Endothelial cell of hepatic sinusoid (primary cell): Measurements from ENCODE around the gene RFX3.

Experiments
- in situ Hi-C: cut with HindIII; loops from 2 replicates; pipeline ENCODE4 v1.10.0; 2017; ENCODE audit warnings: low sequenced_read_pairs

RFX3 gene

GRCh38 chr9:3288686-3289085, 237.1 kb downstream of the RFX3 start:
- in situ Hi-C loops = no loop called here

DNA sequence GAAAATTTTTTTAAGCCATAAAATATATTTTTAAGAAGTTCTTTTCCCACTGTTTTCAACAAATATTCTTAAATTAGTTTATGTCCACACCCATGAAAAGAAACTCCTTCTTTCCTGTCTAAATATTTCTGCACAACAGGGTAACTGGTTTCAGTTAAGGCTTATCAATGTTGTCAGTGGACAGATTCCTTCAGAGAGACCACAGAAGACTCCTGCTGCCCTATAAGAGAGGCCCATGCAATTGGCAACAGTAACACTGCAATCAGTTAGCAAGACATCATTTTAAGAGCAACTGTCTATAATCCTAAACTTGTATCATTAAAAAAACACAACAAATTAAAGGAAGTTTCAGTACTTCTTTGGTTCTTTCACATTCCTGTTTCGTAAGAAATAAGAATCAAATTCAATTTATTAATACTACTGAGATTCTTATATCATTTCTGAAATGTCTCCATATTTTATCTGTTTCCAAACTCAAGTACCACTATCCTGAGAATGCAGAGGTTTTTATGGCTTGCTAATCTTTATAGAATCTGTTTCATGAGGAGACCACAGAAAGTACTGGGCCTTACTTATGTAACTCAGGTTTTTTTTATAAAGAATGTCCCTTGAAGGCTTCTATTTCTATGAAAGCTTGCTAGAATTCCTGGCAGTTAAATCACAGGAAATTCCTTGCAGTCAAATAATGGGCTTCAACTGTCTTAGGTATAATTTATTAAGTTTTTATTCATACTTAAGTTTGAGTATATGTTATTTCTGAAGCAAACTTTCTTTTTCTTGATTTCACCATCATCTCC, 240.2 kb downstream of the RFX3 start:
- in situ Hi-C loops = no loop called here

GRCh38 chr9:3282365-3282764, 243.4 kb downstream of the RFX3 start:
- in situ Hi-C loops = no loop called here

- in situ Hi-C loops = no loop called here
Measured at GRCh38 chr9:3281399-3281798, 244.4 kb downstream of the RFX3 start.

- in situ Hi-C loops = no loop called here
Measured at GRCh38 chr9:3277200-3277599, 248.6 kb downstream of the RFX3 start.

- in situ Hi-C loops = no loop called here
Measured at GRCh38 chr9:3271581-3271980, 254.2 kb downstream of the RFX3 start.

GRCh38 chr9:3271157-3271556, 254.6 kb downstream of the RFX3 start:
- in situ Hi-C loops = no loop called here

- in situ Hi-C loops = no loop called here
Measured at GRCh38 chr9:3268223-3268622, 257.6 kb downstream of the RFX3 start.

DNA sequence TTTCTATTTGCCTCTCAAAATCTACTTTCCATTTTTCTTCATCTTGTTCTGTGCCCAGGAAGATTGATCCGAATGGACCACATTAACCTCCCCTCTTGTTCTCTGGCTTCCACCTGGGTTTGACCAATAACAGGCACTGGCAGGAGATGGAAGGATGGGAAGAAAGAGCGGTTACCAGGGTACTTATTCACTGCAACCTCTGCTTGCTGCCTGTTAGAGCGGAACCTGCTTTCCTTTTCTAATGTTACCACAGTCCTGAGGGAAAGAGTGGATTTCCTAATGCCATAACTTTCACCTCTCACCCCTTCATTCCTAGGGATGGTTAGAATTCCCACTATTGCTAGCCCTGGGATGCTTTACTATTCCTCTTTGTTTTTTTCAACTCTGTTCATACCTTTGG, 262.1 kb downstream of the RFX3 start:
- in situ Hi-C loops = no loop called here

GRCh38 chr9:3262826-3263529, 262.8 kb downstream of the RFX3 start:
- in situ Hi-C loops = no loop called here

- in situ Hi-C loops = no loop called here
Measured at GRCh38 chr9:3261484-3261883, 264.3 kb downstream of the RFX3 start.

DNA sequence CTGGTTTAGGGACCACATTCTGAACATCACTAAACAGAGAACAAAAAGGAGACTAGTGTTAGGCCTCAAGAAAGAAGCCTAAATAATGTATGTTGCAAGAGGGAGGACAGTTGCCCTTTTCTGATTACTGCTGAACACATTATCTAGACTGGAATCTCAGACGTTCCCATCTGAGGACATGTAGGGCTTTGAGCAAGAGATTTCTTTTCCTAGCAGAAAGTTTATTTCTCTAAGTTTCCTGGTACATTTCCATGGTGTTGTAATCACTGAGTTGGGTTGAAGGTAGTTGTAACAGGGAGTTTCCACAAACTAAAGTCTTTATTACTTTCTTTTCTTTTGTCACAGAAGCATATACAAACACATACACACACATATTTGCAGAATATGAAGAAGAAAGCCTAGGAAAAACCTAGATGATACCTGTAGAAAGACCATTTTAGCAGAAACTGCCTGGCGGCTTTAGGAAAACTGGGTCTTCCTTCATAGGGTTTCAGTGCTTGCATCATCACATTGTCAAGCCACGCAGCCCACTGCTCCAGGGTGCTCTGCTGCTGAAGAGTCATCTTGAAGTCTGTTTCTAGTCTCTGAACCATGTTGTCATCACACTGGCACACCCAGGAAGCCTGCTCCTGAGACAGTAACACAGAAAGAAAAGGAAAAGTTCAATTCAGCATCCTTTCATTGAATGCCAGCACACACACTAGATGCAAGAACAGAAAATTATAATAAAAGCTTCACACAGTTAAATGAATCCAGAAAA, 269.1 kb downstream of the RFX3 start:
- in situ Hi-C loops = no loop called here

DNA sequence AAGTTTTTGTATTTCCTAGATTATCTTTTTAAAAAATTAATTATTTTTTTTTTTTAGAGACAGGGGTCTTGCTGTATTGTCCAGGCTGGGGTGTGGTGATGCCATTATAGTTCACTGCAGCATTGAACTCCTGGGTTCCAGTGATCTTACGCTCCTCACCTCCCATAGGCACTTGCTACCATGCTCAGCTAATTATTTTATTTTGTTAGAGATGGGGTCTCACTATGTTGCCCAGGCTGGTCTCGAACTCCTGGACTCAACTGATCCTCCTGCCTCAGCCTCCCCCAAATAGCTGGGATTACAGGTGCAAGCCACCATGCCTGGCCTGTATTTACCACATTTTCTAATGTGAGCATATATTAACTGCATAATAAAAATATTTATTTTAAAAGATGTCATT, 274.5 kb downstream of the RFX3 start:
- in situ Hi-C loops = no loop called here

GRCh38 chr9:3250741-3251140, 275.1 kb downstream of the RFX3 start:
- in situ Hi-C loops = no loop called here

DNA sequence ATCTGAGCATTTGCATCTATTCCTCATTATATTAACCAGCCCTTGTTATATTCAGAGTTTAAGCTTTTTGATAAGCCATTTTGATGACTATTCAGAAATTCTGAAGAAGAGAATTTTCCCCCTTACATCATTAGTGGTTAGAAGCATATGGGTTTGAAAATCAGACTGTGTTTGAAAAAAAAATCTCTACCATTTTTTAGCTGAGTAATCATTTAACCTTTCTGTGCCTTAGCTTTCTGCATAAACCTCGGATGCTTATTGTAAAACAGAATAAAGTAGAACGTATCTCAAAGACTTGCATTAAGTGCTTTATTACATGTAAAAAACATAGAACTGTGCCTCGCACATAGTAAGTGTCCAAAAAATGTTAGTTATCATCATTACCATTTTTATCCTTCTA, 278.6 kb downstream of the RFX3 start:
- in situ Hi-C loops = loop anchor here (25.0 kb wide), 1 partner anchor 440 kb away; no protein-coding TSS in a partner anchor

DNA sequence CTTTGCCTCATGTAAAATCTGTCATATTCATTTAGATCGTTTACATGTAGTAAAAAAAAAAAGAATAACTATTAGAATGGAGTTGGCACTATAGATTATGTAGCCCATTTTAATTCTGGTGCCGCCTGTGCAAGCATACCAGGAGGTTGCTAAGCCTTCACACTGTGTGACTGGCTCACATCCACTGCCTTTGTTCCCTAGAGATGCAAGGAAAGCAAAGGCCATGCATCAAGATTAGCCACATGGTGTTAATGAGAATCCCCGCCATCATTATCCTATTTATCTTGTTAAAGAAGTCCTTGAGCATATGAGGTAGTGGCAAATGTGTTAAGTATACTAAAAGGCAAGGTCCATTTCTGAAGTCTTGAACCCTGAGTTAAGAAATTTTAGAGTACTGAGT, 279.6 kb downstream of the RFX3 start:
- in situ Hi-C loops = loop anchor here (25.0 kb wide), 1 partner anchor 441 kb away; no protein-coding TSS in a partner anchor

DNA sequence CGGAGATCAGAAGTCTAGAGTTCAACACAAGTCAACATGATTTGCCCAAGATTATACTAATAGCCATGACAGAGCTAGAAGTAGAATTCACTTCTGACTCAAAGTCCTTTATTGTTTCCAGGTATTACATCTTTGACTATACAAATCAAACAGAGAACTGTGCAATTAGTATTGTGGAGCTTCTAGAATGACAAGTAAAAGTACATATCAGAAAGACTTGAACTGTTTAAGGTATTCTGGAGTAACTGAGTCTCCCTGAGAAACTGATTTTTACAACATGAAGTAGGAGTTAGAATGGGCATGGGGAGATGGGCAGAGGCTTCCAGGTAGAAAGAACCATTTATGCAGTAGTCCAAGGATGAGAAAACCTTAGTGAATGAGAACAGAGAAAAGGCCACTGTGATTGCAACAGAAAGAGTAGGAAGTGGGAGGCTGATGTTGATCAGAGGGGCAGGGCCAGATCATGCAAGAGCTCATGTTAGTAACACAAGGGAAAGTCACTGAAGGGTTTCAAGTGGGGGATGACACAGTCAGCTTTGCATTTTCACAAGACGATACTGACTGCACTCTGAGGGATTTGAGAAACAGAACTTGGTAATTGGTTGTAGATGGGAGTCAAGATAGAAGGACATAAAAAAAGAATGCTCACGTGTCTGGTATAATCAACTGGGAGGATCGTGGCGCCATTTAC, 280.7 kb downstream of the RFX3 start:
- in situ Hi-C loops = loop anchor here (25.0 kb wide), 1 partner anchor 442 kb away; no protein-coding TSS in a partner anchor

GRCh38 chr9:3243683-3244082, 282.1 kb downstream of the RFX3 start:
- in situ Hi-C loops = loop anchor here (25.0 kb wide), 1 partner anchor 444 kb away; no protein-coding TSS in a partner anchor

DNA sequence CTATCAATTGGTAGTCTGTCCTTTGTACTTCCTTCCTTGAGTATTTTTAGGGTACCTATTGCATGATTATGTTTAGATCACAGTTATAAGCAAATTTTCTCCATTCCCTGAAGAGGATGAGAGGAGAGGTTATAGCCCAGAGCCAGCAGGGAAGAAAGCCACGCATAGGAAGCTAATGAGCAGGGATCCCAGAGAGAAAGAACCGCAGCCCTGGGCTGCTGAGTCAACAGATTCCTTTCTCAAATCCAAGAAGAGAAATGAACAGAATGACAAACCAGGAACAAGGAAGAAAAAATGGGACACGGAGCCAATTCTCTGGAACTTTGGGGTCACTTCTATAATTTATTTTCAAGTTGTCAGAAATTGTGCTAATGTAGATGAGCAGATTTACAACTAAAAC, 284.5 kb downstream of the RFX3 start:
- in situ Hi-C loops = loop anchor here (25.0 kb wide), 1 partner anchor 446 kb away; no protein-coding TSS in a partner anchor

DNA sequence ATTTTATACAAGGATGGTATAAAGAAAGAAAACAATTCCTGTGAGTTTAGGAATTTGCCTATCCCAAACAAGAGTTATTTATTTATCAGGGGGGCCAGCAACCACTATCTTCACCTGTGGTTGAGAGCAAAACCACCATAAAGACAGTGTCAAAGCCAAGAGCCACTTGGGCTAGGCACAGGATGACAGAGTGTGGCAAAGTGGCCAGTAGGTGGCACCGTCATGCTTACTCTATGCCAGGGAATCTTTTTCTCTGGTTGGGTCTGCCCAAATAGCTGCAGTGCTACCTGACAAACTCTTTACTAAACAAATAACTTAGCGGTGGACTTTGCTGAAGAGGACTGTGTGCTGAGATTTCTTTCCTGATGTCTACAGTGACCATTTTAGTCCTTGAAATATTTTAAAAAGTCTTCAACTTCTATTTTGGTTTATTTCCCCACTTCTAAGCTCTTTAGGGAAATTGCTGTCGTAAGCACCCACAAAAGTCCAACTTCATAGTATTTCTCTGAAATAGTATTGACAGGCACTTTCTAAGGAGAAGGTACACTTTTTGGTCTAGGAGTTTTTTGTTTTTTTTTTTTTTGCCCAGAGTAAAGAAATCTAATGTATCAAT, 285.0 kb downstream of the RFX3 start:
- in situ Hi-C loops = loop anchor here (25.0 kb wide), 1 partner anchor 447 kb away; no protein-coding TSS in a partner anchor
